ENCODE data around the gene HOXB2. TPM values are rescaled to one million over a fixed set of nuclear protein-coding genes. Genes with fewer than 3 reads are reported as not detected.

The HOXB2 gene
- total and polyA plus RNA-seq, 8 donors = 0.39 to 5.1 (median 1.8) TPM

- H3K9me3 ChIP-seq = no peaks in the 10 kb centered on the region
- ATAC-seq (no peak), DNase-seq (no peak), FAIRE-seq (no peak)
- no peaks in the 10 kb centered on the region for H3K4me1 ChIP-seq
- intact Hi-C loops (cut with DNase I) = no loop called here
- no peak overlapping the region for H3K27ac ChIP-seq
- H3K4me3 ChIP-seq = no peak overlapping the region
- no peak for TF ChIP-seq CTCF (IDR thresholded peaks at IDR 0.05)
- WGBS, 2 donors = 41 to 44% methylated on average over 6 of the region's 6 CpGs
- no peaks in the 10 kb centered on the region for H3K36me3 ChIP-seq
- H3K27me3 ChIP-seq = peaks cover 0 to 28% (median 2%) of the 10 kb centered on the region in 4 donors
These were observed 22.3 kb upstream of the HOXB2 start for GRCh38 chr17:48567209-48567608.

GRCh38 chr17:48566717-48567116 is 21.8 kb upstream of the HOXB2 start:
- no peaks in the 10 kb centered on the region for H3K4me1 ChIP-seq
- no peak for TF ChIP-seq CTCF (IDR thresholded peaks at IDR 0.05)
- H3K36me3 ChIP-seq = no peaks in the 10 kb centered on the region
- intact Hi-C loops (cut with DNase I) = no loop called here
- 36 to 53% methylated on average over 2 of the region's 2 CpGs for WGBS, 2 donors
- no peak for FAIRE-seq
- no peaks in the 10 kb centered on the region for H3K9me3 ChIP-seq
- ATAC-seq = no peak
- H3K4me3 ChIP-seq = no peak overlapping the region
- no peak overlapping the region for H3K27ac ChIP-seq
- peaks cover 0 to 28% (median 2%) of the 10 kb centered on the region in 4 donors for H3K27me3 ChIP-seq
- no peak for DNase-seq

GRCh38 chr17:48565925-48566710 is 21.2 kb upstream of the HOXB2 start:
- Histone ChIP-seq H3K36me3 (no peaks in the 10 kb centered on the region), H3K4me1 (no peaks in the 10 kb centered on the region), H3K9me3 (no peaks in the 10 kb centered on the region), H3K27me3 (peaks cover 0 to 28% (median 2%) of the 10 kb centered on the region in 4 donors), H3K27ac (no peak overlapping the region), H3K4me3 (no peak overlapping the region)
- TF ChIP-seq CTCF (IDR thresholded peaks at IDR 0.05) = no peak
- intact Hi-C loops (cut with DNase I) = no loop called here
- DNase-seq (no peak), FAIRE-seq (no peak), ATAC-seq (no peak)
- 45 to 54% methylated on average over 4 of the region's 4 CpGs for WGBS, 2 donors

GRCh38 chr17:48565022-48565554 is 20.2 kb upstream of the HOXB2 start:
- DNase-seq = no peak

More at GRCh38 chr17:48565022-48565554, 20.2 kb upstream of the HOXB2 start:
- TF ChIP-seq CTCF (IDR thresholded peaks at IDR 0.05) = no peak
- H3K4me1 ChIP-seq = no peaks in the 10 kb centered on the region
- FAIRE-seq = no peak
- H3K9me3 ChIP-seq = no peaks in the 10 kb centered on the region
- WGBS, 2 donors = 59 to 66% methylated on average over 2 of the region's 2 CpGs
- H3K36me3 ChIP-seq = no peaks in the 10 kb centered on the region
- no peak overlapping the region for H3K27ac ChIP-seq
- peaks cover 0 to 22% (median 2%) of the 10 kb centered on the region in 4 donors for H3K27me3 ChIP-seq
- no peak overlapping the region for H3K4me3 ChIP-seq
- intact Hi-C loops (cut with DNase I) = no loop called here
- ATAC-seq = no peak
